HFFc6 (cell line): ENCODE measurements around the gene HADHB. TPM values are rescaled to one million over a fixed set of nuclear protein-coding genes. Genes with fewer than 3 reads are reported as not detected.

Source experiments
- DNase-seq: peaks from one replicate; pipeline ENCODE4 v3.0.0-alpha.2; 2018
- H3K27ac Mint-ChIP-seq: 2 replicates; pipeline ENCODE4 v1.8.0; 2020; ENCODE audit warnings: mild to moderate bottlenecking, mixed read lengths
- H3K27me3 Mint-ChIP-seq: 2 replicates; pipeline ENCODE4 v1.8.0; 2021; ENCODE audit warnings: mild to moderate bottlenecking, moderate library complexity, mixed read lengths; ENCODE audit not compliant: insufficient read depth
- H3K36me3 Mint-ChIP-seq: 2 replicates; pipeline ENCODE4 v1.8.0; 2021; ENCODE audit warnings: low read depth, mixed read lengths
- H3K4me1 Mint-ChIP-seq: 2 replicates; pipeline ENCODE4 v1.8.0; 2020; ENCODE audit warnings: low read depth, mixed read lengths
- H3K4me3 Mint-ChIP-seq: 2 replicates; pipeline ENCODE4 v1.8.0; 2020; ENCODE audit warnings: mild to moderate bottlenecking, moderate library complexity, mixed read lengths
- H3K9me3 Mint-ChIP-seq: 2 replicates; pipeline ENCODE4 v1.8.0; 2020; ENCODE audit warnings: mild to moderate bottlenecking, mixed read lengths
- CTCF ChIP-seq: fragments of 200-600 bp; sonication (generic); IDR thresholded peaks from 2 replicates; pipeline ENCODE4 v1.5.0; 2021; ENCODE audit warnings: antibody characterized with exemption, mild to moderate bottlenecking
- total RNA-seq, 6 experiments: library from RNA; stranded (reverse); fragmentation: NEBNext Ultra II Directional; extraction: Animal tissue kit (Norgen Biotek cat#: 25700); gene quantifications; 2 replicates in 1 of 6; 3 replicates in 5 of 6; pipeline ENCODE4 v1.2.3, GENCODE V29; 2021

HADHB gene
- total RNA-seq, 6 experiments from 2014 or later: 93.9 to 119 (median 112) TPM

GRCh38 chr2:26245231-26245732, 543 bp downstream of the HADHB start:
- H3K4me3 Mint-ChIP-seq: peak overlapping the region; percentile 99
- no peaks in the 10 kb centered on the region for H3K36me3 Mint-ChIP-seq
- DNase-seq: peak; percentile 16
- peaks cover 48% of the 10 kb centered on the region for H3K4me1 Mint-ChIP-seq
- no peaks in the 10 kb centered on the region for H3K9me3 Mint-ChIP-seq
- no peaks in the 10 kb centered on the region for H3K27me3 Mint-ChIP-seq
- peak overlapping the region; percentile 99 for H3K27ac Mint-ChIP-seq
- TF ChIP-seq CTCF: no peak

GRCh38 chr2:26245810-26246209, 1.1 kb downstream of the HADHB start:
- H3K4me1 Mint-ChIP-seq: peaks cover 43% of the 10 kb centered on the region

GRCh38 chr2:26246818-26247217, 2.1 kb downstream of the HADHB start:
- Mint-ChIP-seq H3K27me3 (no peaks in the 10 kb centered on the region), H3K4me1 (peaks cover 33% of the 10 kb centered on the region), H3K36me3 (no peaks in the 10 kb centered on the region), H3K27ac (peak overlapping the region; percentile 23), H3K4me3 (peak overlapping the region; percentile 99), H3K9me3 (no peaks in the 10 kb centered on the region)
- DNase-seq: peak; percentile 15
- TF ChIP-seq CTCF: no peak

More at GRCh38 chr2:26245810-26246209, 1.1 kb downstream of the HADHB start:
- DNase-seq: peak; percentile 11
- TF ChIP-seq CTCF: no peak
- Mint-ChIP-seq H3K27me3 (no peaks in the 10 kb centered on the region), H3K36me3 (no peaks in the 10 kb centered on the region), H3K9me3 (no peaks in the 10 kb centered on the region), H3K4me3 (peak overlapping the region; percentile 99), H3K27ac (peak overlapping the region; percentile 99)

GRCh38 chr2:26249625-26250024, 4.9 kb downstream of the HADHB start:
- Mint-ChIP-seq H3K9me3 (no peaks in the 10 kb centered on the region), H3K27me3 (peaks cover 2% of the 10 kb centered on the region; the same call in 1 of the 2 replicates), H3K36me3 (no peaks in the 10 kb centered on the region), H3K27ac (no peak overlapping the region), H3K4me3 (no peak overlapping the region), H3K4me1 (peaks cover 18% of the 10 kb centered on the region)
- TF ChIP-seq CTCF: no peak
- DNase-seq: no peak

GRCh38 chr2:26251893-26252292, 7.2 kb downstream of the HADHB start:
- no peak overlapping the region for H3K27ac Mint-ChIP-seq
- no peak for TF ChIP-seq CTCF
- DNase-seq: no peak
- H3K27me3 Mint-ChIP-seq: peaks cover 2% of the 10 kb centered on the region; the same call in 1 of the 2 replicates
- no peak overlapping the region for H3K4me3 Mint-ChIP-seq
- no peaks in the 10 kb centered on the region for H3K9me3 Mint-ChIP-seq
- H3K36me3 Mint-ChIP-seq: no peaks in the 10 kb centered on the region
- peaks cover 4% of the 10 kb centered on the region for H3K4me1 Mint-ChIP-seq
